SH-SY5Y (cell line): Measurements from ENCODE around the gene RTL10.

Experiments
- GATA2 ChIP-seq: IDR thresholded peaks from 2 replicates; pipeline ENCODE4 v1.6.1; 2011; ENCODE audit warnings: mild to moderate bottlenecking, low read depth, low read length
- GATA3 ChIP-seq: IDR thresholded peaks from 2 replicates; pipeline ENCODE4 v1.6.1; 2011; ENCODE audit warnings: low read depth, mild to moderate bottlenecking, low read length, moderate library complexity

- TF ChIP-seq GATA2 (no peak), GATA3 (no peak)
Measured at GRCh38 chr22:19852177-19852781, 2.4 kb downstream of the RTL10 start.
